Measurements from ENCODE around the gene TXNRD3.

The TXNRD3 gene

DNA sequence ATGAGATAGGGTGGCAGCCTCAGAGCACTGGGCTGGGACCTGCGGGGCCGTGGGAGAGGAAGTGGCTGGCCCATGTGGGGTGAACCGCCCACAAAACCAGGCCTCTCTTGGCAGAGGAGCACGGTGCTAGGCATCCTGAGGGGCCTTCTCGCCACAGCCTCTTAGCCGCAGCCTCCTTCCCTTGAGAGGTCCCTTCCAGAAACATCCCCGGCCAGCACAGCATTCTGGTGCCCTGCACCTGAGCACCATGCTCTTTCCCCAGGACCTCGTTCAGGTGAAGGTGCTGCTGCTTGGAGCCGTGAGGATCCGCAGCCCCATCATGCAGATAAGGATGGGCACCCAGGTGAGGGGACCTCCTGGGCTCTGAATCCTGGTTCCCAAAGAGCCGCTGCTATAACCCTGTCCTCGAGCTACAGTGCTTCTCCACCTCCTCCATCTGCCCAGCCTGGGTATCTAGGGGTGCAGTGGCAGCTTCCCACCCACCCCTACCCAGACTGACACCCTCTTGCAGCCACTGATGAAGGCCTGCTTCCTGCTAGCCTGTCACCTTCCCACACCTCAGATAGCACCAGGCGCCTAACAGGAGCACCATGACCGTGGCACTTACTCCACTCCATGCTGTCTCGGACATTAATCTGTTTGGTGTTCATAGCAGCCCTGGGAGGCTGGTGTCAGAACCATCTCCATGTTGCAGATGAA is 11.2 kb upstream of the TXNRD3 start:
- no peak overlapping the region for H3K4me3 ChIP-seq (ENCODE audit: low read length)
- no peak for TF ChIP-seq ZNF274 (IDR thresholded peaks at IDR 0.05; ENCODE audit: low read depth, low read length)

GRCh38 chr3:126665221-126665936 is 10.5 kb upstream of the TXNRD3 start:
- H3K4me3 ChIP-seq (ENCODE audit: low read length), result no peak overlapping the region
- no peak for TF ChIP-seq ZNF274 (IDR thresholded peaks at IDR 0.05; ENCODE audit: low read depth, low read length)

DNA sequence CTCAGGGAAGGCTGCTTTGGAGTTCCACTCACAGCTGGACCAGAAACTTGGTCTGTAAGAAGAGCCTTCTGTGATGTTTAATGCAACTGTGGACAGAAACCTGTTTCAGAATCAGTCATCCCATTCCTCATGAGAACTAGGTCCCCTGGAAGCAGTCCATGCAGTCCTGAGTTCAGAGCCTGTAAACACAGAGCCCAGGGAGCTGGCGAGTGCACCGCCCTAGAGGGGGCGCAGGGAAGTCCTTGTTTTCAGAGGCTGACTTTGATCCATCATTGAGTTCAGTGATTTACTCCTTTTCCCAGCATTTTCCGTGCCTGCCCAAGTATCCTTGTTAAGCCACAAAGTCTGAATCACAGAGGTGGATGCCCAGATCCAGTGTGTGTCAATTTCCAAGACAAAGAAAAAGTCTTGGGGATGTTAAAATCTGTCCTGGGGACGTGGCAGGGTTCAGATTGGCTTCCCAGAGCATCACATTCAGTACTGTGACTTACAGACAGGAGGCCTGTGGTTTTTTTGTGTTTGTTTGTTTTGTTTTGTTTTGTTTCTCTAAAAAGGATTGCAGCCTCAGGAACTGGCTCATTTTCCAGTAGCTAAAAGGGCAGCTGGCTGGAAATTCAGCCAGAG is 9.8 kb upstream of the TXNRD3 start:
- TF ChIP-seq ZNF274 (IDR thresholded peaks at IDR 0.05; ENCODE audit: low read depth, low read length), result no peak

DNA sequence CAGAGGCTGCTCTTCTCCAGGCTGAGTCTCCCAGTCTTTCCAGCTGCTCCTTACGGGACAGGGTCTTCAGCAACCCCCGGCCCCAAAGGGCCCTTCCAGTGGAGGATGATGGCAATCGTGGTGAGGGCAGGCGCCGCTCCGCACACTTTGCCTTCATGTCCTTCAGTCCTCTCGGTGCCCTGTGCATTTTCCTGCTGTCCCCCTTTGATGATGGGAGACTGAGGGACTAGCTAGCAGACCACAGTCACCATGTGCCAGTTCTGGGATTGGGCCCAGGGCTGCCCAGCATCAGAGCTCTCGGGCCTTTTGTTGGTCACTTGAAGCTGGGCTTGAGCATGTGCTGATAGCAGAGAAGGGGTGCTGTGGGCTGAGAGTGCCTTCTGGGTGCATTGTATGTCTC is 8.8 kb upstream of the TXNRD3 start:
- no peak for TF ChIP-seq ZNF274 (IDR thresholded peaks at IDR 0.05; ENCODE audit: low read depth, low read length)

More for the DNA sequence above, 9.8 kb upstream of the TXNRD3 start:
- H3K4me3 ChIP-seq (ENCODE audit: low read length), result no peak overlapping the region

GRCh38 chr3:126663257-126663656 is 8.3 kb upstream of the TXNRD3 start:
- H3K4me3 ChIP-seq (ENCODE audit: low read length), result no peak overlapping the region
- no peak for TF ChIP-seq ZNF274 (IDR thresholded peaks at IDR 0.05; ENCODE audit: low read depth, low read length)

More for the DNA sequence above, 8.8 kb upstream of the TXNRD3 start:
- H3K4me3 ChIP-seq (ENCODE audit: low read length), result no peak overlapping the region

- no peak for TF ChIP-seq ZNF274 (IDR thresholded peaks at IDR 0.05; ENCODE audit: low read depth, low read length)
- no peak overlapping the region for H3K4me3 ChIP-seq (ENCODE audit: low read length)
Measured at GRCh38 chr3:126661532-126662364, 6.8 kb upstream of the TXNRD3 start.

DNA sequence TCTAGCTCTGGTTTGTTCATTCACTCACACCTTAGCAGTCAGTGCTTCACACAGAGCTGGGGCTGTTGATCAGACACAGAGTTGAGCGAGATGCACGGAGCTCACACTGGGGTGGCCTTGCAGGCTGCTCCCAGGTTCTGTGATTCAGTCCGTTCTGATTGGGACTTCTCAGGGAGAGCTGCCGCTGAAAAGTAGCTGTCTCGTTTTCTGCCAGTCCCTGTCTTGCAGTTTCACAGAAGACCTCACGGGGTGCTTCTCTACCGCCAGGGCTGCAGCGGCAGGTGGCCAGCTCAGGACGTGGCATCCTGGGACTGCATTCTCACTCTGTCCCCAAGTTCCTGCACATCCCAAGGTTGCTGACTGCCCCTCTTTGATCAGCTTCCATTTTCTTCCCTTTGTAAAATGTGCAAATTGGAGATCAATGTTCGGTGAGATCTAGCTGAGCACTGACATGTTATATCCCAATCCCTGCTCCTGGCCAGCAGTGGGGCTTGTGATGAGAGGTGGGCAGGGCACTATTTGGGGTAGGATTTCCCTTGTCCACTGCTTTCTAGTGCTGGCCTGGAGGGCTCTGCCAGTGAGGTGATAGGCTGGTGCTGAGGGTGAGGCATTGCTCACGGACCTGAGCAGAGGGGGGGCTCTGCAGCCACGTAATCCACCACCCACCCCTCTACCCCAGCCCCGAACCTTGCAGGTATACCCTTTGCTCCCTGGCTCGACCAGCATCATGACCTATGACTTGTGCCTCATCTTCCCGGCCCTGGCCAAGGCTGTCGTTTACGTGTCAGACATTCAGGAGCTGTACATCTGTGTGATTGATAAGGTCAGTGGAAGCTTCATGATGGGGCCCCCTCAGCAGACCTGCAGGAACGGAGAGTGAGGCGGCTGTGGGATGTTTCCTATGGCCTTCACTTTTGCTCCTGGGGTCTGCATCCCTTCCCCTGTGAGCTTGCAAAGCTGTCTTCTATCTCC is 5.3 kb upstream of the TXNRD3 start:
- no peak overlapping the region for H3K4me3 ChIP-seq (ENCODE audit: low read length)
- TF ChIP-seq ZNF274 (IDR thresholded peaks at IDR 0.05; ENCODE audit: low read depth, low read length), result no peak

- H3K4me3 ChIP-seq (ENCODE audit: low read length), result no peak overlapping the region
- no peak for TF ChIP-seq ZNF274 (IDR thresholded peaks at IDR 0.05; ENCODE audit: low read depth, low read length)
Measured at GRCh38 chr3:126658584-126658983, 3.7 kb upstream of the TXNRD3 start.

- no peak overlapping the region for H3K4me3 ChIP-seq (ENCODE audit: low read length)
- TF ChIP-seq ZNF274 (IDR thresholded peaks at IDR 0.05; ENCODE audit: low read depth, low read length), result no peak
Measured at GRCh38 chr3:126657901-126658300, 3.0 kb upstream of the TXNRD3 start.

DNA sequence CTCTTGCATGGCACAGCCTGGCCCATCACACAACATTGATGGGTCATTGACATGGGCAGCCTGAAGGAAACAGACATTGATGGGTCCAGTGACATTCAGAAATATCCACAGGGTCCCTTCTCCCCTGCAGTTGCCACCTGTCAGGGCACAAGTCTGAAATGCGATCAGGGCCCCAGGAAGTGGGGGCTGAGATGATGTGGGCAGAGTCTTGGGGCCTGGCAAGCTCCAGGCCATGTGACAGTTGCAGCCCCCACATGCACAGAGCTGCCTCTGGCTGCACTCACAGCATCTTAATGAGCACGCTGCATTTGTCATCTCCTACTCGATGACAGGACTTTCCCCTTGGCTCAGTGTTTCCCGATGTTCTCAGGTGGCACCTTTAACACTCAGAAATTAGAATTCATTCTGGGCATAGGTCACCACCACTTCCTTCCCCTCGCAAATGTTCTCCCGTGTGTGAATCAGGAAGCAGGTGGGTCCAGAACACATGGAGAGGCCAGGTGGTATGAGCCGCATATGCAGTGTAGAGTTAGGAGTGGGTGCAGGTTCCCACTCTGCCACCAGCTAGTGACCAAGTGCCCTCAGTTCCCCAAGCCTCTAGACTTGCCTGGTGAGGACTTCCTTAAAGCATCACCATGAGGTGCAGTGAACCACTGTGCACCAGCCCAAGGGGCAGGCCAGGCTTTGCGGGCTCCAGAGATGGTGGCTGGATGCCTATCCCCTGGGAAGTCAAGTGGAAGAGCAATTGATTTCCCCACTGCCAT is 1.6 kb upstream of the TXNRD3 start:
- no peak for TF ChIP-seq ZNF274 (IDR thresholded peaks at IDR 0.05; ENCODE audit: low read depth, low read length)
- H3K4me3 ChIP-seq (ENCODE audit: low read length), result no peak overlapping the region

DNA sequence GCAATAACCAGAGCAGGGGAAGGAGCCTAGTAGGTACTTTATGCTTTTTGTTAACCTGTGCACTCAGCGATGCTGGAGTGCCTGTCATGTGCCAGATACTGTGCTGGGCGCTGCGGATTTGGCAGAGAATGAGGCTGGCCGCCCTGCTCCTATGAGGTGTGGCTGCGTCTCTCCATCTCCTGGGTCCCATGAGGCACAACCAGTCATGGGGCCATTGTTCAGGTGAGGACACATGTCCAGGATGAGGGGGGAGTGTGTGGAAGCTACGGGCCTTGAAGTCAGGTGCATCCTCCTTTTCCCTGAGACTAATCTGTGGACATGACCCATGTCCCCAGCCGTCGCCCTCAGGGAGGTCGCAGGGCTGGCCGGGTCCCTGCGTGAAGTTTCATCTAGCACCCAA is 963 bp upstream of the TXNRD3 start:
- no peak overlapping the region for H3K4me3 ChIP-seq (ENCODE audit: low read length)
- no peak for TF ChIP-seq ZNF274 (IDR thresholded peaks at IDR 0.05; ENCODE audit: low read depth, low read length)

- no peak overlapping the region for H3K4me3 ChIP-seq (ENCODE audit: low read length)
- no peak for TF ChIP-seq ZNF274 (IDR thresholded peaks at IDR 0.05; ENCODE audit: low read depth, low read length)
Measured at GRCh38 chr3:126649556-126650092, 5.3 kb downstream of the TXNRD3 start.

Data from GM08714 (cell line).